DOHH2 (cell line): ENCODE data around the gene SOCS2.

Experiments used
- CTCF ChIP-seq: fragments of 200-600 bp; sonication (generic); IDR thresholded peaks from one replicate; pipeline ENCODE4 v1.5.1; 2014; ENCODE audit warnings: antibody characterized with exemption, mild to moderate bottlenecking, low read depth, low read length; ENCODE audit not compliant: poor library complexity, severe bottlenecking
- EZH2phosphoT487 ChIP-seq: fragments of 200-600 bp; sonication (generic); IDR thresholded peaks from 2 replicates; pipeline ENCODE4 v1.6.1; 2017; ENCODE audit warnings: borderline replicate concordance, mild to moderate bottlenecking, antibody characterized with exemption, low read length, moderate library complexity, mixed read lengths

- TF ChIP-seq CTCF (no peak), EZH2phosphoT487 (no peak)
Observed at GRCh38 chr12:93608313-93608712, 35.8 kb downstream of the SOCS2 start.
